GM18517 (cell line): ENCODE results near the gene HSPA1A.
"Not testable (repeated sequence)": the region's sequence is repeated elsewhere in the genome, so short reads cannot be mapped to it uniquely, and the experiment has no call there.

Experiments used
- ATAC-seq: cut with Tn5 transposase; IDR thresholded peaks from one replicate; pipeline ENCODE4 v1.9.1; 2021; ENCODE audit warnings: mild to moderate bottlenecking, moderate library complexity; ENCODE audit not compliant: unreplicated experiment

The HSPA1A gene

GRCh38 chr6:31861150-31861549 is 45.8 kb downstream of the HSPA1A start:
- ATAC-seq = no peak

GRCh38 chr6:31861919-31862343 is 46.6 kb downstream of the HSPA1A start:
- ATAC-seq = no peak

- peak; percentile 95 for ATAC-seq
Measured at GRCh38 chr6:31862344-31863235, 47.2 kb downstream of the HSPA1A start, which contains the start of gene NEU1. Gene NEU1, minus strand, starts transcription at chr6:31862821. Its CDS starts 45 bp downstream, at chr6:31862776.

- not testable (repeated sequence) for ATAC-seq
Measured at GRCh38 chr6:31864123-31864562, 48.8 kb downstream of the HSPA1A start.

GRCh38 chr6:31864818-31865204 is 49.5 kb downstream of the HSPA1A start:
- no peak for ATAC-seq

GRCh38 chr6:31865205-31866118 is 50.1 kb downstream of the HSPA1A start:
- no peak for ATAC-seq
